Endothelial cell of umbilical vein (primary cell): Measurements from ENCODE around the gene KCNJ4. TPM values are rescaled to one million over a fixed set of nuclear protein-coding genes. Genes with fewer than 3 reads are reported as not detected.
"Not testable (repeated sequence)": the region's sequence is repeated elsewhere in the genome, so short reads cannot be mapped to it uniquely, and the experiment has no call there.

Experiments used
- BruUV-seq: library from RNA; stranded (reverse); fragments of 400-500 nt; replicated peaks from 2 replicates; lab custom pipeline; 2021; lab: Mats Ljungman, UMichigan
- CTCF ChIA-PET: fragments of 300-600, 350-600 bp; sonication (Branson Sonifier 250); formaldehyde crosslinking; loops from one replicate; lab custom pipeline; 2021; ENCODE audit warnings: antibody characterized with exemption, inconsistent platforms; lab: Charles Lee
- POLR2A ChIA-PET: fragments of 300-600, 350-600 bp; sonication (Branson Sonifier 250); formaldehyde crosslinking; loops from one replicate; lab custom pipeline; 2021; ENCODE audit warnings: antibody characterized with exemption, inconsistent platforms; lab: Charles Lee
- DNase-seq: peaks from one replicate; pipeline ENCODE4 v3.0.0-alpha.2; 2011; ENCODE audit warnings: low read depth, low spot score
- FAIRE-seq: peaks from 2 replicates; lab custom pipeline; 2011; peaks lifted over from hg19 to GRCh38; lab: Jason Lieb, UNC
- H2AFZ ChIP-seq: 2 replicates; pipeline ENCODE4 v1.6.0; 2012; ENCODE audit warnings: low read depth, low read length, control low read depth, inconsistent platforms
- H3K27ac ChIP-seq: 2 replicates; pipeline ENCODE4 v1.5.1; 2011; ENCODE audit warnings: low read depth, mild to moderate bottlenecking, control low read depth, low read length, moderate library complexity; ENCODE audit not compliant: insufficient read depth
- H3K27me3 ChIP-seq, 2 experiments: 2 replicates each; pipeline versions ENCODE4 v1.6.0 to v1.6.1; 2011; ENCODE audit warnings: low read length in 2 of 2, mixed read lengths in 1 of 2; ENCODE audit not compliant: control insufficient read depth in 2 of 2, insufficient read depth in 2 of 2
- H3K36me3 ChIP-seq, 2 experiments: 2 replicates in 1 of 2; 3 replicates in 1 of 2; pipeline ENCODE4 v1.5.1; 2011; ENCODE audit warnings: low read length in 2 of 2, mild to moderate bottlenecking in 1 of 2, moderate library complexity in 1 of 2; ENCODE audit not compliant: control insufficient read depth in 2 of 2, insufficient read depth in 2 of 2; ENCODE audit errors: extremely low read depth in 1 of 2
- H3K4me1 ChIP-seq: 3 replicates; pipeline ENCODE4 v1.5.1; 2011; ENCODE audit warnings: mild to moderate bottlenecking, low read length; ENCODE audit not compliant: control insufficient read depth, insufficient read depth; ENCODE audit errors: extremely low read depth
- H3K4me2 ChIP-seq: 2 replicates; pipeline ENCODE4 v1.6.1; 2011; ENCODE audit warnings: low read length, control low read depth, mixed read lengths; ENCODE audit not compliant: insufficient read depth
- H3K4me3 ChIP-seq, 3 experiments: fragments of 200-600 bp in 1 of 3; sonication (generic), shearing (Covaris generic) in 1 of 3; replicated peaks in 1 of 3; 2 replicates each; pipeline ENCODE4 v1.5.1; 2011 to 2016; ENCODE audit warnings: control low read depth in 3 of 3, low read length in 3 of 3, mild to moderate bottlenecking in 2 of 3, inconsistent platforms in 1 of 3, low read depth in 1 of 3, moderate library complexity in 1 of 3; ENCODE audit not compliant: insufficient read depth in 1 of 3
- H3K79me2 ChIP-seq: 2 replicates; pipeline ENCODE4 v1.6.0; 2012; ENCODE audit warnings: low read length, inconsistent platforms; ENCODE audit not compliant: control insufficient read depth, insufficient read depth
- H3K9ac ChIP-seq: replicated peaks from 2 replicates; pipeline ENCODE3; 2011; ENCODE audit warnings: low read length, control low read depth; ENCODE audit not compliant: insufficient read depth; ENCODE audit errors: extremely low read depth
- H3K9me1 ChIP-seq: replicated peaks from 3 replicates; pipeline ENCODE4 v1.6.0; 2011; ENCODE audit warnings: mild to moderate bottlenecking, low read length; ENCODE audit not compliant: control insufficient read depth, insufficient read depth; ENCODE audit errors: extremely low read depth
- H3K9me3 ChIP-seq: replicated peaks from 2 replicates; pipeline ENCODE4 v1.5.1; 2012; ENCODE audit warnings: low read length, inconsistent platforms; ENCODE audit not compliant: control insufficient read depth, insufficient read depth
- H4K20me1 ChIP-seq: replicated peaks from 2 replicates; pipeline ENCODE3; 2011; ENCODE audit warnings: mild to moderate bottlenecking, low read length; ENCODE audit not compliant: control insufficient read depth, insufficient read depth; ENCODE audit errors: extremely low read depth
- EZH2 ChIP-seq: IDR thresholded peaks from 2 replicates; pipeline ENCODE4 v1.6.1; 2012; ENCODE audit warnings: borderline replicate concordance, low read depth, mild to moderate bottlenecking, moderate library complexity, low read length, inconsistent platforms; ENCODE audit not compliant: severe bottlenecking
- FOS ChIP-seq: IDR thresholded peaks from 2 replicates; pipeline ENCODE4 v1.6.1; 2011; ENCODE audit warnings: mild to moderate bottlenecking, low read length, moderate library complexity, borderline replicate concordance; ENCODE audit not compliant: insufficient read depth
- GATA2 ChIP-seq: IDR thresholded peaks from 2 replicates; pipeline ENCODE4 v1.7.0; 2011; ENCODE audit warnings: low read depth, mild to moderate bottlenecking, moderate library complexity, mixed read lengths, low read length; ENCODE audit not compliant: insufficient read length, insufficient read depth
- JUN ChIP-seq: IDR thresholded peaks from 2 replicates; pipeline ENCODE4 v1.6.1; 2011; ENCODE audit warnings: borderline replicate concordance, low read depth; ENCODE audit not compliant: insufficient read length, insufficient read depth
- MYC ChIP-seq: IDR thresholded peaks from one replicate; pipeline ENCODE4 v1.6.1; 2011; ENCODE audit warnings: mild to moderate bottlenecking, low read depth, low read length
- POLR2A ChIP-seq: IDR thresholded peaks from 2 replicates; pipeline ENCODE4 v1.6.1; 2012; ENCODE audit warnings: low read depth, mild to moderate bottlenecking, control low read depth, low read length
- POLR2AphosphoS5 ChIP-seq: IDR thresholded peaks from 2 replicates; pipeline ENCODE4 v1.6.1; 2012; ENCODE audit warnings: low read depth, mild to moderate bottlenecking, control low read depth, low read length, moderate library complexity; ENCODE audit not compliant: insufficient read depth
- dilution Hi-C: fragments of 300-500 bp; cut with MboI; formaldehyde crosslinking; loops from one replicate; pipeline ENCODE4 v1.15.0; 2019; ENCODE audit warnings: low sequenced_read_pairs; ENCODE audit not compliant: extremely low pct_ligation_motif_present
- intact Hi-C: fragments of 100-400 bp; cut with micrococcal nuclease; formaldehyde crosslinking; loops from one replicate; pipeline ENCODE4 v1.10.0; 2022
- polyA plus RNA-seq, 4 experiments: library from polyadenylated mRNA; depleted of rRNA in 3 of 4; stranded (reverse) in 3 of 4; unstranded in 1 of 4; fragments of >200 nt; gene quantifications; 2 replicates each; pipeline versions ENCODE4 v1.2.1 to v1.2.3, GENCODE V29; 2011 to 2012; ENCODE audit warnings: missing spikeins in 1 of 4
- total RNA-seq: library from RNA; stranded (reverse); gene quantifications from 2 replicates; pipeline ENCODE4 v1.2.3, GENCODE V29; 2021
- TF ChIP-seq, protein P1 (sequence below): IDR thresholded peaks from 2 replicates; pipeline ENCODE4 v1.6.1; 2011; ENCODE audit not compliant: insufficient read depth, insufficient read length
- TF ChIP-seq, protein P2 (sequence below), 2 donors: IDR thresholded peaks; 1 replicate in 1 of 2; 2 replicates in 1 of 2; pipeline ENCODE4 v1.5.1; 2011; ENCODE audit warnings: low read length in 2 of 2, mild to moderate bottlenecking in 2 of 2, moderate library complexity in 2 of 2, control low read depth in 1 of 2, inconsistent platforms in 1 of 2, low read depth in 1 of 2; ENCODE audit not compliant: insufficient read depth in 1 of 2; ENCODE audit errors: extremely low read depth in 1 of 2

The KCNJ4 gene
- total and polyA plus RNA-seq, 2 donors (not counting 3 experiments of a cell fraction or from before 2014, with no cell fraction given), result not detected

DNA sequence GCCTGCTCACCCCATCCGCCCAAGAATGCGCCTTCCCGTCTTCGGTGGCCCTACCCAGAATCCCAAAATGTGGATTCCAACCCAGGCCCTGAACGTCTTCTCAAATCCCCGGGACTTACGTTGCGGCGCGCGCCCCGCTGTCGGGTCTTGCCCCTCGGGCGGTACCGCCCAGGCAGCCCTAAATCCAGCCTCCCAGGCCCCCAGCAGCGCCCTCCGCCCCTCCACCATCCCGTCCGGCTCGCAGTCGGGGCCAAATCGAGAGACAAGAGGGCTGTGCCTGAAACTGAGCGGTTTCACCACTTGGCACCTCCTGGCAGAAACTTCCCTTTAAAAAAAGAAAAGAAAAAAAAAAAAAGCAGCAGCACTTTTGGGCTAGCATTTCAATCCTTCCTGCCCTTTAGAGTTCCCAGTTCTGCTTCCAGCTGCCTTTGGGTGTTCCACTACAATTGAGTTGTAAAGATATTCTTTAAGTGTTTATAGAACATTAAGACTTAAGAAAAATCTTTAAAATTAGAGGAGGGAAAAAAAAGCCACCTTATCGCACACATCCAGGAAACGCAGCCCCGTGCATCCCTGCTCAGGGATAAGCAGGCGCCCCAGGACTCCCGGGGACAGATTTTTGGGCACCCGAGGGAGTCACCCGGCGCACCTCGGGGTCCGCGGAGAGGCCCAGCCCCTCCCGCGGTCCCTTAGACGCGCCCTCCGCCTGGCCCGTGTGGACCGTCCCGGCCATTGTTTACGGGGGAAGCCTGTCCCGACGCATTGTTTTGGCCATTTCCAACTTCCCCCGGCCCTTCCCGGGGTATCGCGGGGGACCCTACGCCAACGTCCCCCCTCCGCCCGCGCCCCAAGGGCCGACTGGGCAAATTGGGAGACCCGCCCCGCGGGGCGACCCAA lies 57.6 kb downstream of the KCNJ4 start:
- dilution Hi-C loops (no loop called here), intact Hi-C loops (loop anchor here (5.0 kb wide), 2 partner anchors 65 to 80 kb away; partner anchors contain the start of gene CSNK1E)
- DNase-seq (peak; percentile 21), FAIRE-seq (no peak)
- Histone ChIP-seq H3K4me1 (peaks cover 2% of the 10 kb centered on the region), H3K79me2 (peaks cover 21% of the 10 kb centered on the region), H3K9me1 (no peaks in the 10 kb centered on the region), H3K36me3 (no peaks in the 10 kb centered on the region), H4K20me1 (no peaks in the 10 kb centered on the region), H3K9me3 (no peaks in the 10 kb centered on the region), H3K27me3 (peaks cover 7% of the 10 kb centered on the region in 2 experiments), H3K4me2 (peak overlapping the region; percentile 74), H2AFZ (peak overlapping the region; percentile 54), H3K9ac (peak overlapping the region; percentile 71), H3K4me3 (peak overlapping the region; percentile 58 to 94 (median 72)), H3K27ac (peak overlapping the region; percentile 20)
- CTCF ChIA-PET, result interaction anchor here (0.9 kb wide), 1 partner anchor 175 kb away, joined by 3 read pairs; no protein-coding TSS in a partner anchor
- BruUV-seq, result no TSS peak
- TF ChIP-seq EZH2, result no peak
- no peak for TF ChIP-seq MYC
- no peak for TF ChIP-seq JUN
- TF ChIP-seq FOS, result no peak
- TF ChIP-seq POLR2A, result no peak
- no peak for TF ChIP-seq POLR2AphosphoS5
- TF ChIP-seq, protein P1, sequence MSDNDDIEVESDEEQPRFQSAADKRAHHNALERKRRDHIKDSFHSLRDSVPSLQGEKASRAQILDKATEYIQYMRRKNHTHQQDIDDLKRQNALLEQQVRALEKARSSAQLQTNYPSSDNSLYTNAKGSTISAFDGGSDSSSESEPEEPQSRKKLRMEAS, result no peak
- TF ChIP-seq GATA2, result no peak
- TF ChIP-seq, protein P2, sequence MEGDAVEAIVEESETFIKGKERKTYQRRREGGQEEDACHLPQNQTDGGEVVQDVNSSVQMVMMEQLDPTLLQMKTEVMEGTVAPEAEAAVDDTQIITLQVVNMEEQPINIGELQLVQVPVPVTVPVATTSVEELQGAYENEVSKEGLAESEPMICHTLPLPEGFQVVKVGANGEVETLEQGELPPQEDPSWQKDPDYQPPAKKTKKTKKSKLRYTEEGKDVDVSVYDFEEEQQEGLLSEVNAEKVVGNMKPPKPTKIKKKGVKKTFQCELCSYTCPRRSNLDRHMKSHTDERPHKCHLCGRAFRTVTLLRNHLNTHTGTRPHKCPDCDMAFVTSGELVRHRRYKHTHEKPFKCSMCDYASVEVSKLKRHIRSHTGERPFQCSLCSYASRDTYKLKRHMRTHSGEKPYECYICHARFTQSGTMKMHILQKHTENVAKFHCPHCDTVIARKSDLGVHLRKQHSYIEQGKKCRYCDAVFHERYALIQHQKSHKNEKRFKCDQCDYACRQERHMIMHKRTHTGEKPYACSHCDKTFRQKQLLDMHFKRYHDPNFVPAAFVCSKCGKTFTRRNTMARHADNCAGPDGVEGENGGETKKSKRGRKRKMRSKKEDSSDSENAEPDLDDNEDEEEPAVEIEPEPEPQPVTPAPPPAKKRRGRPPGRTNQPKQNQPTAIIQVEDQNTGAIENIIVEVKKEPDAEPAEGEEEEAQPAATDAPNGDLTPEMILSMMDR (IDR thresholded peaks at IDR 0.05; ENCODE audit: extremely low read depth in 1 of 2, insufficient read depth in 1 of 2, low read depth in 1 of 2, low read length in 2 of 2), result no peak
- POLR2A ChIA-PET, result interaction anchor here (0.6 kb wide), 1 partner anchor 92 kb away, joined by 3 read pairs; no protein-coding TSS in a partner anchor

DNA sequence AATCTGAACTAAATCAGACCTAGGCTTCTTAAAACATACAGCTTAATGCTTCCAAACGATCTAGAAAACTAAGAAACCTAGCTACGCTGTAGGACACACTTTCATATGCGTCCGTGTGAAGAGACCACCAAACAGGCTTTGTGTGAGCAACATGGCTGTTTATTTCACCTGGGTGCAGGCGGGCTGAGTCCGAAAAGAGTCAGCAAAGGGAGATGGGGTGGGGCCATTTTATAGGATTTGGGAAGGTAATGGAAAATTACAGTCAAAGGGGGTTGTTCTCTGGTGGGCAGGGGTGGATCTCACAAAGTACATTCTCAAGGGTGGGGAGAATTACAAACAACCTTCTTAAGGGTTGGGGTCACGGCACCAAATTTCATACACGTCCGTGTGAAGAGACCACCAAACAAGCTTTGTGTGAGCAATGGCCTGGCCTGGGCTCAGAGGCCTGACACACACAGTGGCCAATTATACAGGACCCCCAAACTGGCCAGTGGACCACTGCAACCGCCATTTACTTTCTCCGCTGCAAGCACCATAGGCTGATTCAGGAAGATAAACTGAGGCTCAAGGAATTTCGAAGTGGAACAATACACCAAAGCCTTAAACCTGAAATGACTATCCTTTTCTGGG lies 58.4 kb downstream of the KCNJ4 start:
- H3K27ac ChIP-seq, CTCF ChIA-PET, BruUV-seq, H3K36me3 ChIP-seq, H3K27me3 ChIP-seq, H4K20me1 ChIP-seq, H2AFZ ChIP-seq, H3K9me1 ChIP-seq, H3K4me2 ChIP-seq, DNase-seq, H3K9ac ChIP-seq, H3K4me1 ChIP-seq, dilution Hi-C loops, H3K9me3 ChIP-seq, FAIRE-seq: not testable (repeated sequence)
- intact Hi-C loops, result loop anchor here (5.0 kb wide), 2 partner anchors 66 to 79 kb away; partner anchors contain the start of gene CSNK1E
- Histone ChIP-seq H3K4me3 (peak overlapping the region in 1 of 3 experiments; percentile 94), H3K79me2 (peaks cover 21% of the 10 kb centered on the region)
- POLR2A ChIA-PET, result interaction anchor here (0.6 kb wide), 1 partner anchor 9 kb away, joined by 5 read pairs; no protein-coding TSS in a partner anchor
